GM12878 (cell line): ENCODE measurements around the gene CNN1. TPM values are rescaled to one million over a fixed set of nuclear protein-coding genes. Genes with fewer than 3 reads are reported as not detected.
A peak's percentile ranks its signal among the peaks of the same experiment; 100 is the strongest.

Source experiments
- ATAC-seq: fragments of 200-7000 bp; cut with Tn5 transposase; 3 replicates; pipeline ENCODE4 v1.9.1; 2020; ENCODE audit warnings: mild to moderate bottlenecking, moderate library complexity
- BruUV-seq: library from RNA; stranded (reverse); fragments of 400-500 nt; replicated peaks from 2 replicates; lab custom pipeline; 2021; lab: Mats Ljungman, UMichigan
- CTCF ChIA-PET: fragments of 300-600 bp; sonication (Branson Sonifier 250); formaldehyde crosslinking; extraction: SDS; loops from one replicate; lab custom pipeline; 2021; ENCODE audit warnings: inconsistent platforms; lab: Yijun Ruan, JAX
- POLR2A ChIA-PET: fragments of 350-600 bp; formaldehyde crosslinking; extraction: SDS; loops from one replicate; lab custom pipeline; 2021; ENCODE audit warnings: inconsistent platforms; lab: Charles Lee
- RAD21 ChIA-PET: fragments of 300-600 bp; sonication (Branson Sonifier 250); formaldehyde crosslinking; loops from one replicate; lab custom pipeline; 2023; ENCODE audit warnings: antibody characterized with exemption; ENCODE audit not compliant: unreplicated experiment; lab: Charles Lee
- SMC1A ChIA-PET: fragments of 300-600 bp; sonication (Branson Sonifier 250); formaldehyde crosslinking; loops from one replicate; lab custom pipeline; 2023; ENCODE audit not compliant: unreplicated experiment, uncharacterized antibody; lab: Charles Lee
- DNase-seq: peaks from one replicate; pipeline ENCODE4 v3.0.0-alpha.2; 2011; ENCODE audit warnings: low read depth, low spot score
- FAIRE-seq: peaks from 3 replicates; lab custom pipeline; 2011; peaks lifted over from hg19 to GRCh38; lab: Jason Lieb, UNC
- H2AFZ ChIP-seq: 2 replicates; pipeline ENCODE4 v1.6.0; 2011; ENCODE audit warnings: low read depth, low read length, control low read depth; ENCODE audit not compliant: control insufficient read depth
- H3K27ac ChIP-seq: 2 replicates; pipeline ENCODE4 v1.5.1; 2011; ENCODE audit warnings: control low read depth; ENCODE audit not compliant: control insufficient read depth, insufficient read depth
- H3K27me3 ChIP-seq, 2 experiments: replicated peaks in 1 of 2; 2 replicates each; pipeline versions ENCODE4 v1.6.0 to v1.6.1; 2011; ENCODE audit warnings: low read length in 1 of 2; ENCODE audit not compliant: control insufficient read depth in 2 of 2, insufficient read depth in 2 of 2
- H3K36me3 ChIP-seq, 2 experiments: 2 replicates each; pipeline ENCODE4 v1.5.1; 2011; ENCODE audit warnings: low read length in 1 of 2; ENCODE audit not compliant: control insufficient read depth in 2 of 2, insufficient read depth in 2 of 2
- H3K4me1 ChIP-seq: 2 replicates; pipeline ENCODE4 v1.6.1; 2011; ENCODE audit warnings: mild to moderate bottlenecking, low read length, moderate library complexity, mixed read lengths; ENCODE audit not compliant: control insufficient read depth, insufficient read depth
- H3K4me2 ChIP-seq: 2 replicates; pipeline ENCODE4 v1.6.0; 2011; ENCODE audit warnings: control low read depth; ENCODE audit not compliant: control insufficient read depth, insufficient read depth
- H3K4me3 ChIP-seq: fragments of 200-600 bp; sonication (generic); 2 replicates; pipeline ENCODE4 v1.5.1; 2016
- H3K79me2 ChIP-seq: 2 replicates; pipeline ENCODE4 v1.6.0; 2011; ENCODE audit warnings: low read length; ENCODE audit not compliant: control insufficient read depth, insufficient read depth
- H3K9ac ChIP-seq: 2 replicates; pipeline ENCODE4 v1.8.0; 2011; ENCODE audit warnings: low read length, control low read depth, mixed read lengths; ENCODE audit not compliant: control insufficient read depth, insufficient read depth
- H3K9me3 ChIP-seq: replicated peaks from 3 replicates; pipeline ENCODE4 v1.5.1; 2011; ENCODE audit warnings: mild to moderate bottlenecking, low read length; ENCODE audit not compliant: control insufficient read depth, insufficient read depth
- H4K20me1 ChIP-seq: 2 replicates; pipeline ENCODE4 v1.6.0; 2011; ENCODE audit not compliant: control insufficient read depth, insufficient read depth
- BMI1 ChIP-seq: fragments of 450-650 bp; IDR thresholded peaks from 2 replicates; pipeline ENCODE4 v1.6.1; 2016; ENCODE audit warnings: mild to moderate bottlenecking, moderate library complexity, borderline replicate concordance
- CEBPB ChIP-seq, 2 experiments: fragments of 150-350 bp in 1 of 2; IDR thresholded peaks; 2 replicates each; pipeline ENCODE4 v1.6.1; 2012 to 2014; ENCODE audit warnings: low read depth in 2 of 2, low read length in 2 of 2, borderline replicate concordance in 1 of 2, inconsistent platforms in 1 of 2
- CHD2 ChIP-seq: IDR thresholded peaks from 2 replicates; pipeline ENCODE4 v1.6.1; 2011; ENCODE audit warnings: low read depth, low read length, improper control_type of control experiment, borderline replicate concordance
- CREM ChIP-seq: IDR thresholded peaks from 2 replicates; pipeline ENCODE4 v1.6.1; 2014; ENCODE audit warnings: antibody characterized with exemption, low read depth
- EGR1 ChIP-seq, 2 experiments: IDR thresholded peaks; 1 replicate in 1 of 2; 2 replicates in 1 of 2; pipeline ENCODE4 v1.6.1; 2011 to 2012; ENCODE audit warnings: low read depth in 2 of 2, low read length in 2 of 2, borderline replicate concordance in 1 of 2, mild to moderate bottlenecking in 1 of 2, moderate library complexity in 1 of 2
- FOS ChIP-seq: IDR thresholded peaks from 3 replicates; pipeline ENCODE4 v1.6.1; 2011; ENCODE audit warnings: borderline replicate concordance; ENCODE audit not compliant: insufficient read length; ENCODE audit errors: extremely low read depth
- GATAD2B ChIP-seq: fragments of 450-650 bp; conservative IDR thresholded peaks from 2 replicates; pipeline ENCODE4 v1.6.1; 2017; ENCODE audit warnings: low read depth, mild to moderate bottlenecking, moderate library complexity
- HCFC1 ChIP-seq: fragments of 150-350 bp; IDR thresholded peaks from 2 replicates; pipeline ENCODE4 v1.6.1; 2014; ENCODE audit warnings: low read length
- HDGF ChIP-seq: fragments of 450-650 bp; IDR thresholded peaks from 2 replicates; pipeline ENCODE4 v1.6.1; 2016; ENCODE audit warnings: antibody characterized with exemption
- IKZF2 ChIP-seq, 2 experiments: fragments of 450-650 bp; IDR thresholded peaks; 2 replicates each; pipeline ENCODE4 v1.6.1; 2017; ENCODE audit warnings: mild to moderate bottlenecking in 2 of 2, moderate library complexity in 2 of 2
- LARP7 ChIP-seq: fragments of 450-650 bp; IDR thresholded peaks from 2 replicates; pipeline ENCODE4 v1.6.1; 2017; ENCODE audit warnings: mild to moderate bottlenecking
- MXI1 ChIP-seq: fragments of 150-350 bp; IDR thresholded peaks from 2 replicates; pipeline ENCODE4 v1.6.1; 2011; ENCODE audit warnings: low read depth, mild to moderate bottlenecking, inconsistent platforms, low read length, improper control_type of control experiment
- MYC ChIP-seq: IDR thresholded peaks from 2 replicates; pipeline ENCODE4 v1.6.1; 2011; ENCODE audit warnings: mild to moderate bottlenecking, low read length, moderate library complexity, inconsistent platforms; ENCODE audit not compliant: insufficient read depth, insufficient replicate concordance, insufficient read length, severe bottlenecking
- POU2F2 ChIP-seq: IDR thresholded peaks from 3 replicates; pipeline ENCODE4 v1.6.1; 2011; ENCODE audit warnings: low read depth, mild to moderate bottlenecking, low read length, borderline replicate concordance
- RFX5 ChIP-seq: IDR thresholded peaks from 2 replicates; pipeline ENCODE4 v1.6.1; 2011; ENCODE audit warnings: low read depth, low read length, improper control_type of control experiment
- SMARCA5 ChIP-seq: fragments of 450-650 bp; IDR thresholded peaks from 2 replicates; pipeline ENCODE4 v1.6.1; 2017; ENCODE audit warnings: mild to moderate bottlenecking
- SP1 ChIP-seq: IDR thresholded peaks from one replicate; pipeline ENCODE4 v1.6.1; 2011; ENCODE audit warnings: low read depth, low read length
- TCF12 ChIP-seq: IDR thresholded peaks from 2 replicates; pipeline ENCODE4 v1.6.1; 2011; ENCODE audit warnings: low read depth, mild to moderate bottlenecking, low read length
- TCF3 ChIP-seq: IDR thresholded peaks from 2 replicates; pipeline ENCODE4 v1.6.1; 2012; ENCODE audit warnings: low read depth, mild to moderate bottlenecking, low read length, borderline replicate concordance; ENCODE audit not compliant: insufficient read depth
- WRNIP1 ChIP-seq: IDR thresholded peaks from 2 replicates; pipeline ENCODE4 v1.6.1; 2011; ENCODE audit warnings: low read depth, low read length, improper control_type of control experiment, borderline replicate concordance
- WGBS: methylation state at CpG from one replicate; pipeline ENCODE4 v1.1.6; 2016; ENCODE audit warnings: low lambda C conversion rate; ENCODE audit not compliant: insufficient replicate concordance, insufficient coverage; ENCODE audit errors: missing lambda C conversion rate; 5-methylcytosine and 5-hydroxymethylcytosine counted together
- in situ Hi-C: fragments of 300-500 bp; cut with MboI; formaldehyde crosslinking; loops from 9 replicates; pipeline ENCODE4 v1.14.3; 2018; ENCODE audit warnings: mixed read lengths
- intact Hi-C: fragments of 100-400 bp; cut with micrococcal nuclease; formaldehyde crosslinking; loops from one replicate; pipeline ENCODE4 v1.14.2; 2022; ENCODE audit not compliant: unreplicated experiment
- polyA plus RNA-seq, 11 experiments: library from polyadenylated mRNA; depleted of rRNA in 4 of 11; unstranded in 6 of 11; stranded (reverse) in 5 of 11; fragments of >200 nt; fragmentation: Nextera tagmentation in 4 of 11; fragmentation: Illumina TruSeq in 1 of 11; extraction: Ambion mirVana in 4 of 11; extraction: Trizol in 1 of 11; gene quantifications; 1 replicate in 1 of 11; 2 replicates in 10 of 11; pipeline versions ENCODE4 v1.2.1 to v1.2.3, GENCODE V29; 2011 to 2016; ENCODE audit warnings: inconsistent platforms in 2 of 11, missing spikeins in 2 of 11, low read depth in 1 of 11
- total RNA-seq, 4 experiments: library from RNA; depleted of rRNA in 3 of 4; stranded (reverse); fragments of >200 nt in 3 of 4; fragmentation: Illumina TruSeq in 1 of 4; extraction: Trizol in 1 of 4; gene quantifications; 2 replicates each; pipeline versions ENCODE4 v1.2.1 to v1.2.3, GENCODE V29; 2013 to 2021
- TF ChIP-seq, protein P1 (sequence below): IDR thresholded peaks from 2 replicates; pipeline ENCODE4 v1.6.1; 2011; ENCODE audit warnings: borderline replicate concordance, low read depth, mild to moderate bottlenecking, moderate library complexity, low read length; ENCODE audit not compliant: insufficient read depth, poor library complexity, severe bottlenecking
- TF ChIP-seq, protein P2 (sequence below): IDR thresholded peaks from 2 replicates; pipeline ENCODE4 v1.6.1; 2011; ENCODE audit warnings: mild to moderate bottlenecking, low read depth, low read length, moderate library complexity; ENCODE audit not compliant: insufficient replicate concordance
- TF ChIP-seq, protein P3 (sequence below): IDR thresholded peaks from 2 replicates; pipeline ENCODE4 v1.6.1; 2011; ENCODE audit warnings: low read depth, mild to moderate bottlenecking, low read length, moderate library complexity, borderline replicate concordance; ENCODE audit errors: extremely low read depth

The CNN1 gene
- total and polyA plus RNA-seq, 10 of the 15 experiments (the other 5 are each of a cell fraction or from before 2014, with no cell fraction given), result 0.03 to 0.58 (median 0.22) TPM; not detected in 1

DNA sequence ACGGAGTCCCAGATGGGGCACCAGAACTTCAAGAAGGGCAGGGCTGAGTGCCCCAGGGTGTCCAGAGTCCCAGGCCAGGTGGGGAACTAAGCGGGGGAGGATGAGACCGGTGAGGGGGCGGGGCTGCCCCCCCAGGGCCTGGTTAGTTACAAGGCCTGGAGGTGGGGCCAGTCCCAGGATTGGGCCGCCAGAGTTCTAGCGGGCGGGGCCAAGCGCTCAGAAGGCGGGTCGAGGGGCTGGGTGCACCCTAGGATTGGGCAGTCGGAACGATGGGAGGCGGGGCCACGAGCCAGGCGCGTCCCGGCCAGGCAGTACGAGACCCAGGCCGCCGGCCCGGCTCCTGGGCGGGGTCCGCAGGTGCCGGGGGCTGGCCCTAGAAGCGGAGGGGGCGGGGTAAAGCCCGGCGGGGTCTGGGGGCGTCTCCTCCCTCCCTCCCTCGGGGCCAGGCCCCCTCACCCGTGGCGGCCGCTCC is 33.6 kb upstream of the CNN1 start:
- Histone ChIP-seq H4K20me1 (no peaks in the 10 kb centered on the region), H3K9me3 (no peaks in the 10 kb centered on the region), H3K27ac (peak overlapping the region; percentile 70), H2AFZ (peak overlapping the region; percentile 71), H3K4me3 (peak overlapping the region; percentile 83), H3K9ac (peak overlapping the region; percentile 78), H3K27me3 (no peaks in the 10 kb centered on the region), H3K79me2 (peaks cover 4% of the 10 kb centered on the region), H3K4me2 (peak overlapping the region; percentile 78), H3K36me3 (no peaks in the 10 kb centered on the region; a peak in 1 of 4 replicates), H3K4me1 (no peaks in the 10 kb centered on the region)
- peak; percentile 89 for DNase-seq
- peak; percentile 96 for ATAC-seq
- ChIA-PET SMC1A (no interaction called here), CTCF (no interaction called here), POLR2A (no interaction called here), RAD21 (no interaction called here)
- WGBS, result 1% methylated on average over 23 of the region's 33 CpGs
- intact Hi-C loops, result loop anchor here (1.0 kb wide), 1 partner anchor 70 kb away; the partner anchor contains the start of genes ODAD3 and PRKCSH
- in situ Hi-C loops, result no loop called here
- FAIRE-seq, result peak; percentile 99
- BruUV-seq, result no TSS peak
- TF ChIP-seq SMARCA5 (no peak), MYC (no peak), HCFC1 (peak; percentile 35; the same call in 1 of the 2 replicates), LARP7 (no peak), TCF3 (0 out of 2 replicates have a peak, but pooled peaks have one; percentile 26), GATAD2B (no peak), BMI1 (no peak), CEBPB (IDR thresholded peaks at IDR 0.05; ENCODE audit: borderline replicate concordance in 1 of 2, low read depth in 2 of 2, low read length in 2 of 2) (no peak), EGR1 (IDR thresholded peaks at IDR 0.05; ENCODE audit: borderline replicate concordance in 1 of 2, low read depth in 2 of 2, low read length in 2 of 2) (peak in 1 of 2 experiments; percentile 93; a peak in 2 of 3 replicates), HDGF (peak; percentile 89), MXI1 (no peak), IKZF2 (IDR thresholded peaks at IDR 0.05) (no peak), POU2F2 (no peak), TCF12 (no peak), RFX5 (peak; percentile 50; the same call in 1 of the 2 replicates), WRNIP1 (no peak), SP1 (peak; percentile 84), FOS (no peak), CREM (0 out of 2 replicates have a peak, but pooled peaks have one; percentile 19), CHD2 (0 out of 2 replicates have a peak, but pooled peaks have one; percentile 22)
- TF ChIP-seq, protein P1, sequence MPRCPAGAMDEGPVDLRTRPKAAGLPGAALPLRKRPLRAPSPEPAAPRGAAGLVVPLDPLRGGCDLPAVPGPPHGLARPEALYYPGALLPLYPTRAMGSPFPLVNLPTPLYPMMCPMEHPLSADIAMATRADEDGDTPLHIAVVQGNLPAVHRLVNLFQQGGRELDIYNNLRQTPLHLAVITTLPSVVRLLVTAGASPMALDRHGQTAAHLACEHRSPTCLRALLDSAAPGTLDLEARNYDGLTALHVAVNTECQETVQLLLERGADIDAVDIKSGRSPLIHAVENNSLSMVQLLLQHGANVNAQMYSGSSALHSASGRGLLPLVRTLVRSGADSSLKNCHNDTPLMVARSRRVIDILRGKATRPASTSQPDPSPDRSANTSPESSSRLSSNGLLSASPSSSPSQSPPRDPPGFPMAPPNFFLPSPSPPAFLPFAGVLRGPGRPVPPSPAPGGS, result no peak
- TF ChIP-seq, protein P2, sequence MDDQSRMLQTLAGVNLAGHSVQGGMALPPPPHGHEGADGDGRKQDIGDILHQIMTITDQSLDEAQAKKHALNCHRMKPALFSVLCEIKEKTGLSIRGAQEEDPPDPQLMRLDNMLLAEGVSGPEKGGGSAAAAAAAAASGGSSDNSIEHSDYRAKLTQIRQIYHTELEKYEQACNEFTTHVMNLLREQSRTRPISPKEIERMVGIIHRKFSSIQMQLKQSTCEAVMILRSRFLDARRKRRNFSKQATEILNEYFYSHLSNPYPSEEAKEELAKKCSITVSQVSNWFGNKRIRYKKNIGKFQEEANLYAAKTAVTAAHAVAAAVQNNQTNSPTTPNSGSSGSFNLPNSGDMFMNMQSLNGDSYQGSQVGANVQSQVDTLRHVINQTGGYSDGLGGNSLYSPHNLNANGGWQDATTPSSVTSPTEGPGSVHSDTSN, result no peak
- TF ChIP-seq, protein P3, sequence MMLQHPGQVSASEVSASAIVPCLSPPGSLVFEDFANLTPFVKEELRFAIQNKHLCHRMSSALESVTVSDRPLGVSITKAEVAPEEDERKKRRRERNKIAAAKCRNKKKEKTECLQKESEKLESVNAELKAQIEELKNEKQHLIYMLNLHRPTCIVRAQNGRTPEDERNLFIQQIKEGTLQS, result no peak
